ENCODE measurements around the gene SNRNP25.

Gene SNRNP25

GRCh38 chr16:79151-80054, 25.8 kb downstream of the SNRNP25 start:
- no peak for TF ChIP-seq SIN3A (IDR thresholded peaks at IDR 0.05; ENCODE audit: borderline replicate concordance, insufficient read depth, low read length)
- no peak; the same call in 1 of the 2 replicates for TF ChIP-seq POLR2AphosphoS5 (IDR thresholded peaks at IDR 0.05; ENCODE audit: low read depth, low read length)

GRCh38 chr16:83060-83603, 29.5 kb downstream of the SNRNP25 start:
- TF ChIP-seq FOXP2 (optimal IDR thresholded peaks at IDR 0.05; ENCODE audit: borderline replicate concordance, extremely low read depth, extremely low read length, insufficient read depth): no peak
- no peak for TF ChIP-seq POLR2AphosphoS5 (IDR thresholded peaks at IDR 0.05; ENCODE audit: low read depth, low read length)
- TF ChIP-seq REST (IDR thresholded peaks at IDR 0.05; ENCODE audit: insufficient read depth in 1 of 2, low read depth in 2 of 2, low read length in 2 of 2): no peak
- no peak for TF ChIP-seq SIN3A (IDR thresholded peaks at IDR 0.05; ENCODE audit: borderline replicate concordance, insufficient read depth, low read length)
- no peak for TF ChIP-seq TAF1 (IDR thresholded peaks at IDR 0.05; ENCODE audit: borderline replicate concordance, insufficient read depth, low read length)

GRCh38 chr16:83781-84615, 30.4 kb downstream of the SNRNP25 start:
- no peak for TF ChIP-seq FOXP2 (optimal IDR thresholded peaks at IDR 0.05; ENCODE audit: borderline replicate concordance, extremely low read depth, extremely low read length, insufficient read depth)
- no peak for TF ChIP-seq POLR2AphosphoS5 (IDR thresholded peaks at IDR 0.05; ENCODE audit: low read depth, low read length)
- TF ChIP-seq REST (IDR thresholded peaks at IDR 0.05; ENCODE audit: insufficient read depth in 1 of 2, low read depth in 2 of 2, low read length in 2 of 2): no peak
- TF ChIP-seq TAF1 (IDR thresholded peaks at IDR 0.05; ENCODE audit: borderline replicate concordance, insufficient read depth, low read length): no peak
- TF ChIP-seq SIN3A (IDR thresholded peaks at IDR 0.05; ENCODE audit: borderline replicate concordance, insufficient read depth, low read length): no peak

- no peak for TF ChIP-seq SIN3A (IDR thresholded peaks at IDR 0.05; ENCODE audit: borderline replicate concordance, insufficient read depth, low read length)
- TF ChIP-seq POLR2AphosphoS5 (IDR thresholded peaks at IDR 0.05; ENCODE audit: low read depth, low read length): 0 out of 2 replicates have a peak, but pooled peaks have one; percentile 16
- TF ChIP-seq TAF1 (IDR thresholded peaks at IDR 0.05; ENCODE audit: borderline replicate concordance, insufficient read depth, low read length): 0 out of 2 replicates have a peak, but pooled peaks have one; percentile 21
- no peak for TF ChIP-seq FOXP2 (optimal IDR thresholded peaks at IDR 0.05; ENCODE audit: borderline replicate concordance, extremely low read depth, extremely low read length, insufficient read depth)
- no peak for TF ChIP-seq REST (IDR thresholded peaks at IDR 0.05; ENCODE audit: insufficient read depth in 1 of 2, low read depth in 2 of 2, low read length in 2 of 2)
These were observed 31.2 kb downstream of the SNRNP25 start for GRCh38 chr16:84718-85406.

- no peak for TF ChIP-seq POLR2AphosphoS5 (IDR thresholded peaks at IDR 0.05; ENCODE audit: low read depth, low read length)
- TF ChIP-seq SIN3A (IDR thresholded peaks at IDR 0.05; ENCODE audit: borderline replicate concordance, insufficient read depth, low read length): no peak
- no peak for TF ChIP-seq TAF1 (IDR thresholded peaks at IDR 0.05; ENCODE audit: borderline replicate concordance, insufficient read depth, low read length)
- TF ChIP-seq FOXP2 (optimal IDR thresholded peaks at IDR 0.05; ENCODE audit: borderline replicate concordance, extremely low read depth, extremely low read length, insufficient read depth): no peak
- TF ChIP-seq REST (IDR thresholded peaks at IDR 0.05; ENCODE audit: insufficient read depth in 1 of 2, low read depth in 2 of 2, low read length in 2 of 2): no peak
These were observed 31.8 kb downstream of the SNRNP25 start for GRCh38 chr16:85407-85782.
